GM03348 (cell line): Measurements from ENCODE around the gene NOL4L.
"Not testable (repeated sequence)": the region's sequence is repeated elsewhere in the genome, so short reads cannot be mapped to it uniquely, and the experiment has no call there.

ENCODE experiments used
- DNase-seq: peaks from one replicate; pipeline ENCODE4 v3.0.0; 2012; ENCODE audit warnings: low spot score

Gene NOL4L

DNA sequence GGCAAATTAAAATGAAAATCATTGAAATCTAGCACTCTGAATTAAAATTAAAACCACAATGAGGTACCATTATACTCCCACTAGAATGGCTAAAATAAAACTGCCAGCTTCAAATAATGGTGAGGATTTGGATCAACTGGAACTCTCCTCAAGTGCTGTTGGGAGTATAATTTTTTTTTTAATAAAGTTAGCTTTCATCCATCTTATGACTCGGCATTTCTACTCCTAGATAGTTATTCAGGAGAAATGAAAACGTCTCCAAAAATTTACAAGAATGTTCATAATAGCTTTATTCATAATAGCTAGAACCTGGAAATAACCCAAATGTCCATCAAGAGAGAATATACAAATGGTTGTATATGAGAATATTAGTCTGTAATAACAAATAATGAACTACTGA is 163.8 kb downstream of the NOL4L start:
- no peak for DNase-seq

DNA sequence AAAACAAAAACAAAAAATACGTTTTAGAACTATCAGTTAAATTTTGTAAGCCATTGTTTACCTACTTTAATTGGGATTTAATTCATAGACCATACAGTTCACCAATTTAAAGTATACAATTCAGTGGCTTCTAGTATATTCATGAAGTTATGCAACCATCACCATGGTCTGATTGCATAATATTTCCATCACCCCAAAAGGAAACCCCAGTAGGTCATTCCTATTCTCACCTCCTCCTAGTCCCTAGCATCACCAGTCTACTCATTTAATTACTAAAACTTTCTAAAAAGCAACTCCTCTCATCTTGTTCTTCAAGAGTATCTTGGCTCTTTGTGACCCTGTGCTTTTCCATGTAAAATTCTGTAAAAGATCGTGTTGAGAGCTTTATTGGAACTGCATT is 166.8 kb downstream of the NOL4L start:
- no peak for DNase-seq

DNA sequence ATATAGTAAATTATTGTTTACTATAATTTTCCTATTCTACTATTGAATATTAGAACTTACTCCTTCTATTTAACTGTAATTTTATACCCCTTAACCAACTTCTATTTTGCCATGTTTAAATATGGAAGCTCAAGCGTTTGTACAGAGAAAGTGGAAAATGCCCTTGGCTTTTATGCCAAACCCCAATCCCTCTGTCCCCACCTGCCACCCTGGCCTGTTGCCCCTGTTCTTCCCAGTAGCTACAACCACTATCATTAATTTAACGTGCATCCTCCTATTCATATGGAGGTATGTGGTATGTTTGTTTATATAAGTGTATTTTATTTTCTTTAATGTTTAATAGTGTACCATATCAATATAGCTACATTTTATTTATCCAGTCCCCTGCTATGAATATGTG is 168.9 kb downstream of the NOL4L start:
- no peak for DNase-seq

DNA sequence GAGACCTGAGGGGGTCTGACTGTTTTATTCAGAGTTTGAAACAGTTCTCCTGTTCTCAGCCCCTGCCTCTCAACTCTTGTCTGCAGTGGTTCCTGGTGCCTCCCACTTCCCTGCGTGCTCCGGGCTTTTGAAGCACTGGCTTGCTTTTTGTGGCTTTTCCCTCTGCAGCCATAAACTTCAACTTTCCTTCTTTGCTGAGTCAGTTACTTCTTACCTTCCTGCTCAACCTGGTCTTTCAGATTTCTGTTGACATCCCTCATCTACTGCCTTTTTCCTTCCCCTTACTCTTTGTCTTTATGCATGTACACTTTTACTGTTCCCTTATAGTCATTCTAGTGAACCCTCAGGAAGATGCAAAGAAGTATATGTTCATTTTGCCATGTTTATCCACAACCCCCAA is 169.6 kb downstream of the NOL4L start:
- DNase-seq: no peak

DNA sequence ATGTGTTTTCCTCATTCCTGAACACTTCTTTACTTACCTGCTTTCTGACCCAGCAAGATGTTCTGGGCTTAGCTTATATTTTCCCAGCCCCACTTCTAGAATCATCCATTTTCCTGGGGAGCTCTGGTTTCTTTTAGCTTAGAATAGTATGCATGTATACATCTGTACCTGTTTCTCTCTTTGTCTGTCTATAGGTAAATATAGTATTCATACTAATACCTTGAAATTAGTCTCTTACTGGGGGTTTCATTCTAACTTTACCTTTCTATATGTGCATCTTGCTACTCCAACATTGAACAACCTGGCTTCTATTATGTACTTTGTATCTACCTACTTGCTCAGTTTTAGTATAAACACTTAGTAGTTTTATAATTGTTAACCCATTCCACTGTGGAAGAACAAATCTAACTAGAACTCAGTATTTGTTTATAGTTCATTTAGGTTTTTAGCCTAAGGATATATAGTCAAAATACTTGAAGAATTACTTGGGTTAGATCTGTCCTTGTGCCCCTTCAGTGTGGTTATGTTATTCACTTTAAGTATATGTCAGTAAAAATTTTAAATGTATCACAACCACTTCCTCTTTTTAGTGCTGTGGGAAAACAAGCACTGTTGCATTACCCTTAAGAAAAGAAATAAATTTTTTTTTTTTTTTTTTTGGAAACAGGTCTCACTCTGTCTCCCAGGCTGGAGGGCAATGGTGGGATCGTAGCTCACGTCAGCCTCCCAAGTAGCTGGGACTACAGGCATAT is 173.0 kb downstream of the NOL4L start:
- no peak for DNase-seq

DNA sequence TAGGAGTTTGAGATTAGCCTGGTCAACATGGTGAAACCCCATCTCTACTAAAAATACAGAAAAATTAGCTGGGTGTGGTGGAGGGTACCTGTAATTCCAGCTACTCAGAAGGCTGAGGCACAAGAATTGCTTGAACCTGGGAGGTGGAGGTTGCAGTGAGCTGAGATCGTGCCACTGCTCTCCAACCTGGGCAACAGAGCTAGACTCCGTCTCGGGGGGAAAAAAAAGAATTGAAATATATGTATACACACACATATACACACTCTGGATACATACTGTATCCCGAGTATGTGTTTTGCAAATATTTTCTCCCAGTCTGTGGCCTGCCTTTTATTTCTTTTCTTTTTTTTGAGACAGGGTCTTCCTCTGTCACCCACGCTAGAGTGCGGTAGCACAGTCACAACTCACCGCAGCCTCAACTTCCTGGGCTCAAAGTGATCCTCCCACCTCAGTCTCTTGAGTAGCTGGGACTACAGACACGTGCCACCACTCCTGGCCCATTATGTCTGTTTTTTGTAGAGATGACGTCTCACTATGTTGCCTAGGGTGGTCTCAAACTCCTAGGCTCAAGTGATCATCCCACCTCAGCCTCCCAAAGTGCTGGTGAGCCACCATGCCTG is 177.9 kb downstream of the NOL4L start:
- DNase-seq: not testable (repeated sequence)

DNA sequence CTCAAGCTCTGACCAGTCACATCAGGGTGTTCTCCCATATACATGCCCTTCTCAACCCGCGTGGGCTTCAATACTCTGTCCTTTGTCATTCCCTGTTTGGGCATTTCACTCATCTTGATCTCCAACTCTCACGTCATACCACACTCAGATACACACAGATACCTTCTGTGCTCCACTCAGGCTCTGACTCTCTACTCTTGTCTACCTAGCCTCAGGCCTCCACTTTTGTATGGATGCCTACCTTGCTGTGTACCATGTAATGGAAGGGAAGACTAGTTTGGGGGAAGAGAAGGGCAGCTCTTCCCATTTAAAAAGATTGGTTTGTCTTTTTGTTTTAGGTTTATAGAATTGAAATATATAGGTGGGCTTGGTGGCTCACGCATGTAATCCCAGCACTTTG is 178.4 kb downstream of the NOL4L start:
- DNase-seq: no peak

DNA sequence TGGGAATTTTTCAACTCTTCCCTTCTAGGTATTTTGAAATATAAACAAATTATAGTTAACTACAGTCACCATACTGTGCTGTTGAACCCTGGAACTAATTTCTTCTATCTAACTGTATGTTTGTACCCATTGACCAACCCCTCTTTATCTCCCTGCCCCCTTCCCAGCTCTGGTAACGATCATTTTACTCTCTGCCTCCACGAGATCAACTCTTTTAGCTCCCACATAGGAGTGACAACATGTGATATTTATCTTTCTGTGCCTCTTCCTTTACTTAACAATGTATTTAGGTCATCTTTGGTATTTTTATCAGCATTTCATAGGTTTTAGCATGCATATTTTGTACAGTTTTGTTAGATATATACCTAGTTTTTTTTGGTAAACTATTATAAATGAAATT is 181.1 kb downstream of the NOL4L start:
- no peak for DNase-seq

DNA sequence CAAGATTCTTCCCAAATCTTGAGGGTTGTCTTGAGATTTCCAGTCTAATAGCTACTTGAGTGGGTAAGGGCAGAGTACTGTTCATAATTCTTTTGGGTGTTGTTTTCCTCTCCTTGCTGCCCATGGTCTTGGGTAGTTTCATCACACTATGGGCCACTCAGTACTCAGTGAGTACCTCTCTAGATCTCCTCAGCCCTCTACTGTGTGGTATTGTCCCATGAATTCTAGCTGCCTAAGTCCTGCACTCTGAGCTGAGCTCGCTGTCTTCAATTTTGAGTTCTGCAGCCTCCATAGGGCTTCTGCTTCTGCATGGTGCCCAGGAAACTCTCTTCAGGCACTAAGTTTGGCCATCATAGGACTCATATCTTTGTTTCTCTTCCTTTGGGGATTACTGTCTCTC is 184.7 kb downstream of the NOL4L start:
- no peak for DNase-seq

DNA sequence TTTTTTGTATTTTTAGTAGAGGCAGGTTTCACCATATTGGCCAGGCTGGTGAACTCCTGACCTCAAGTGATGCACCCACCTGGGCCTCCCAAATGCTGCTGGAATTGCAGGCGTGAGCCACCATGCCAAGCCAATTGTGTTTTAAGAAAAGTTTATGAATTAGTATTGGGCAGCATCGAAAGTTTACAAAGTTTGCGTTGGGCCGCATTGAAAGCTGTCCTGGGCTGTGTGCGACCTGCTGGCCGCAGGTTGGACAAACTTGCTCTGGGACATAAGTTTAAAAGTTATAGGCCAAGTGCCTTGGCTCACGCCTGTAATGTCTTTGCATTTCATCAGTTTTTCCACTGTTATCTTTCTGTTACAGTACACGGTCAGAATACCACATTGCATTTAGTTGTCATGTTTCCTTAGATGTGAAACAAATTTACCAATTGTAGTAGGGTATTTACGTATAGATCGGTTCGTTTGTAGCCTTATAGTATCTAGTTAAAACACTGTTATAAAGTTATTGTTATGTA is 187.5 kb downstream of the NOL4L start:
- no peak for DNase-seq

DNA sequence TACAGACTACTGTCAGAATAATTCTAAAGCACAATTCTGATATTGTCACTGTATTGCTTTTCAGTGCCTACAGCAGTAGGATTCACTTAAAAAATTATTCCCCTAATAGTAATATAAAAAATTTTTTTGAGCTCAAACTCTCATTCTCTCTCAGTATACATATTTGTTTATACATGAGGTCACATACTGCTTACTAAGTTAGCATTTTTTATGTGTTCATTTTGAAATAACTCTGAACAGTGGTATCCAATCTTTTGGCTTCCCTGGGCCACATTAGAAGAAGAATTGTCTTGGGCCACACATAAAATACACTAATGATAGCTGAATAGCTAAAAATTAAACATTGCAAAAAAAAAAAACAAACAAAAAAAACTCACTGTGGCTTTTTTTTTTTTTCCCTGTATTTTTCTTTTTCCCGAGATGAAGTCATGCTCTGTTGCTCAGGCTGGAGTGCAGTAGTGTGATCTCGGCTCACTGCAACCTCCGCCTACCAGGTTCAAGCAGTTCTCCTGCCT is 188.4 kb downstream of the NOL4L start:
- no peak for DNase-seq

DNA sequence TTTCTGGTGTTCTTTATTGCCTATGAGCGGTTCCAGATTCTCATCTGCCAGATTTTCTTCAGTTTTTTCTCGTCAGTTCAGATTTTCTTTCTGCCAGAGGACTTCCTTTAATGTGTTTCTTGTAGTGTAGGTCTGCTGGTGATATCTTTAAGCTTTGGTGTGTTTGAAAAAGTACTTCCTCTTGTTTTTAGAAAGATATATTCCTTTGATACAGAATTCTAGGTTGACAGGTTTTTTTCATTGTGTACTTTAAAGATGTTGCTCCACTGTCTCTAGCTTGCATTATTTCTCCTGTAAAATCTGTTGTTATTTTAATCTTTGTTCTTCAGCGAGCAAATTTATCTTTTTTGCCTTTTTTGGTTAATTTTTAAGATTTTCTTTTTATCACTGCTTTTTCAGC is 190.1 kb downstream of the NOL4L start:
- no peak for DNase-seq
